Measurements from ENCODE around the gene COL11A2. TPM values are rescaled to one million over a fixed set of nuclear protein-coding genes. Genes with fewer than 3 reads are reported as not detected.
A peak's percentile ranks its signal among the peaks of the same experiment; 100 is the strongest.

The COL11A2 gene
- total and polyA plus RNA-seq, 2 experiments from 2014 or later: 1.6 to 2.7 TPM

DNA sequence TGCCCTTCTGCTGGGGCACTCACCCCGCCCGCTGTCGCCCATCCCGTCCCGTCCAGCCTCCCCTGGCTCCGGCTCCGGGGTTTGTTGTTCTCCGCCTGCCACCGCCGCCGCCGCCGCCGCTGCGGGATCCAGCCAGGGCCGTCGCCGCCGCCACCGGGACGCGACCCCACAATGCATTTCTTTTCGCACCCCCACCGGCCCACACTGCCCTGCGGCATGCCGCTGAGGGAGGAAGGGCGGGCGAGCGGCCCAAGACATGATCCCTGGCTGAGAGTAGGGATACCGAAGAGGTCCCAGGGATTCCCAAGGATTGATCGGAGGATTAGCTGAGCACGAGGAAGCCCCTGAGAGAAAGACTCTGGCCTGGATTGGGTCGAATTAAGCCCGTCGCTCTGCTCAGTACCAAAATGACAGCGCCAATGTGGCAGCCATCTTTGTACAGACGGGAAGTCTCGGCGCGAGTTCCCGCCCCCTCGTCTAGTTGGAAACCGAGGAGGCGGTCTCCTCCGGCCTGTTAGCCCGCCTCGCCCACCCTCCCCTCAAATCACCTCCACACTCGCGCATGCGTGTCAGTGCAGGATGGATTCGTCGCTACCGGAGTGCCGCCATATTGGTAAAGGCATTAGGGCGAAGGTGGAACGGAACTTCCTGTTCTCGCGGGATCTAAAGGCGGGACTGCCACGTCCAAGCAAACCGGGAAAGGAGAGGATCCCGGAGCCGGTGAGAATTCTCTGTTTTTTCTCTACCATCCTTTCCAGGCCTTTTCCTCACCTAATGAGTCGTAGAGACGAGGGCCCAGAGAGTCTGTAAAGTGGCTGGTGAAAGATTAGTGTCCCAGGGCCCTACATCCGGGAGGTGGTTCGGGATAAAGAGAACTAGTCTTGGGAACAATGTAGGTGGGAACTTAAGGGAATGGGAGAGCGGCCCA lies 8.2 kb upstream of the COL11A2 start, which contains the start of the genes RXRB and SLC39A7:
Gene RXRB (minus strand): TSS at position 447 of the 928 bp plus-strand sequence. CDS start 189 bp downstream, at position 258.
Gene SLC39A7 (plus strand): TSS at position 649 of the 928 bp plus-strand sequence. CDS start 379 bp downstream, outside the sequence.
- Mint-ChIP-seq H3K36me3 (ENCODE audit: low read depth) (peaks cover 38% of the 10 kb centered on the region), H3K4me1 (peaks cover 62% of the 10 kb centered on the region), H3K4me3 (peak within 1 kb of the TSS; percentile 100), H3K27me3 (ENCODE audit: insufficient read depth, low read depth, poor library complexity) (peaks cover 22% of the 10 kb centered on the region), H3K27ac (peak within 1 kb of the TSS; percentile 99), H3K9me3 (no peaks in the 10 kb centered on the region; the same call in 1 of the 3 replicates)
- H3K27me3 ChIP-seq (ENCODE audit: insufficient read depth): peaks cover 6% of the 10 kb centered on the region
- DNase-seq (ENCODE audit: low spot score) (peak; percentile 99), ATAC-seq (peak; percentile 41)
- H2AFZ ChIP-seq: peak within 1 kb of the TSS; percentile 98
- peaks cover 23% of the 10 kb centered on the region for H3K4me1 ChIP-seq (ENCODE audit: insufficient read depth)
- H3K9me2 ChIP-seq (ENCODE audit: insufficient read depth): no peaks in the 10 kb centered on the region
- no peak for TF ChIP-seq NANOG (IDR thresholded peaks at IDR 0.05; ENCODE audit: borderline replicate concordance)
- peak; percentile 37; the same call in 1 of the 2 replicates for TF ChIP-seq ZNF114 (CRISPR knock-in tag; IDR thresholded peaks at IDR 0.05)
- TF ChIP-seq, protein P1, sequence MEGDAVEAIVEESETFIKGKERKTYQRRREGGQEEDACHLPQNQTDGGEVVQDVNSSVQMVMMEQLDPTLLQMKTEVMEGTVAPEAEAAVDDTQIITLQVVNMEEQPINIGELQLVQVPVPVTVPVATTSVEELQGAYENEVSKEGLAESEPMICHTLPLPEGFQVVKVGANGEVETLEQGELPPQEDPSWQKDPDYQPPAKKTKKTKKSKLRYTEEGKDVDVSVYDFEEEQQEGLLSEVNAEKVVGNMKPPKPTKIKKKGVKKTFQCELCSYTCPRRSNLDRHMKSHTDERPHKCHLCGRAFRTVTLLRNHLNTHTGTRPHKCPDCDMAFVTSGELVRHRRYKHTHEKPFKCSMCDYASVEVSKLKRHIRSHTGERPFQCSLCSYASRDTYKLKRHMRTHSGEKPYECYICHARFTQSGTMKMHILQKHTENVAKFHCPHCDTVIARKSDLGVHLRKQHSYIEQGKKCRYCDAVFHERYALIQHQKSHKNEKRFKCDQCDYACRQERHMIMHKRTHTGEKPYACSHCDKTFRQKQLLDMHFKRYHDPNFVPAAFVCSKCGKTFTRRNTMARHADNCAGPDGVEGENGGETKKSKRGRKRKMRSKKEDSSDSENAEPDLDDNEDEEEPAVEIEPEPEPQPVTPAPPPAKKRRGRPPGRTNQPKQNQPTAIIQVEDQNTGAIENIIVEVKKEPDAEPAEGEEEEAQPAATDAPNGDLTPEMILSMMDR (conservative IDR thresholded peaks at IDR 0.05; ENCODE audit: low read depth in 2 of 2): no peak
- TF ChIP-seq, protein P2, sequence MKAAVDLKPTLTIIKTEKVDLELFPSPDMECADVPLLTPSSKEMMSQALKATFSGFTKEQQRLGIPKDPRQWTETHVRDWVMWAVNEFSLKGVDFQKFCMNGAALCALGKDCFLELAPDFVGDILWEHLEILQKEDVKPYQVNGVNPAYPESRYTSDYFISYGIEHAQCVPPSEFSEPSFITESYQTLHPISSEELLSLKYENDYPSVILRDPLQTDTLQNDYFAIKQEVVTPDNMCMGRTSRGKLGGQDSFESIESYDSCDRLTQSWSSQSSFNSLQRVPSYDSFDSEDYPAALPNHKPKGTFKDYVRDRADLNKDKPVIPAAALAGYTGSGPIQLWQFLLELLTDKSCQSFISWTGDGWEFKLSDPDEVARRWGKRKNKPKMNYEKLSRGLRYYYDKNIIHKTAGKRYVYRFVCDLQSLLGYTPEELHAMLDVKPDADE (IDR thresholded peaks at IDR 0.05): 0 out of 2 replicates have a peak, but pooled peaks have one; percentile 24
- no peak for TF ChIP-seq STAT1 (IDR thresholded peaks at IDR 0.05; ENCODE audit: unreplicated experiment)
- TF ChIP-seq JUNB (IDR thresholded peaks at IDR 0.05; ENCODE audit: unreplicated experiment): no peak
- TF ChIP-seq POLR2AphosphoS5 (IDR thresholded peaks at IDR 0.05; ENCODE audit: low read depth): peak; percentile 62
- TF ChIP-seq CREB1 (CRISPR knock-in tag; IDR thresholded peaks at IDR 0.05; ENCODE audit: low read depth): no peak; the same call in 1 of the 2 replicates
- TF ChIP-seq, protein P3, sequence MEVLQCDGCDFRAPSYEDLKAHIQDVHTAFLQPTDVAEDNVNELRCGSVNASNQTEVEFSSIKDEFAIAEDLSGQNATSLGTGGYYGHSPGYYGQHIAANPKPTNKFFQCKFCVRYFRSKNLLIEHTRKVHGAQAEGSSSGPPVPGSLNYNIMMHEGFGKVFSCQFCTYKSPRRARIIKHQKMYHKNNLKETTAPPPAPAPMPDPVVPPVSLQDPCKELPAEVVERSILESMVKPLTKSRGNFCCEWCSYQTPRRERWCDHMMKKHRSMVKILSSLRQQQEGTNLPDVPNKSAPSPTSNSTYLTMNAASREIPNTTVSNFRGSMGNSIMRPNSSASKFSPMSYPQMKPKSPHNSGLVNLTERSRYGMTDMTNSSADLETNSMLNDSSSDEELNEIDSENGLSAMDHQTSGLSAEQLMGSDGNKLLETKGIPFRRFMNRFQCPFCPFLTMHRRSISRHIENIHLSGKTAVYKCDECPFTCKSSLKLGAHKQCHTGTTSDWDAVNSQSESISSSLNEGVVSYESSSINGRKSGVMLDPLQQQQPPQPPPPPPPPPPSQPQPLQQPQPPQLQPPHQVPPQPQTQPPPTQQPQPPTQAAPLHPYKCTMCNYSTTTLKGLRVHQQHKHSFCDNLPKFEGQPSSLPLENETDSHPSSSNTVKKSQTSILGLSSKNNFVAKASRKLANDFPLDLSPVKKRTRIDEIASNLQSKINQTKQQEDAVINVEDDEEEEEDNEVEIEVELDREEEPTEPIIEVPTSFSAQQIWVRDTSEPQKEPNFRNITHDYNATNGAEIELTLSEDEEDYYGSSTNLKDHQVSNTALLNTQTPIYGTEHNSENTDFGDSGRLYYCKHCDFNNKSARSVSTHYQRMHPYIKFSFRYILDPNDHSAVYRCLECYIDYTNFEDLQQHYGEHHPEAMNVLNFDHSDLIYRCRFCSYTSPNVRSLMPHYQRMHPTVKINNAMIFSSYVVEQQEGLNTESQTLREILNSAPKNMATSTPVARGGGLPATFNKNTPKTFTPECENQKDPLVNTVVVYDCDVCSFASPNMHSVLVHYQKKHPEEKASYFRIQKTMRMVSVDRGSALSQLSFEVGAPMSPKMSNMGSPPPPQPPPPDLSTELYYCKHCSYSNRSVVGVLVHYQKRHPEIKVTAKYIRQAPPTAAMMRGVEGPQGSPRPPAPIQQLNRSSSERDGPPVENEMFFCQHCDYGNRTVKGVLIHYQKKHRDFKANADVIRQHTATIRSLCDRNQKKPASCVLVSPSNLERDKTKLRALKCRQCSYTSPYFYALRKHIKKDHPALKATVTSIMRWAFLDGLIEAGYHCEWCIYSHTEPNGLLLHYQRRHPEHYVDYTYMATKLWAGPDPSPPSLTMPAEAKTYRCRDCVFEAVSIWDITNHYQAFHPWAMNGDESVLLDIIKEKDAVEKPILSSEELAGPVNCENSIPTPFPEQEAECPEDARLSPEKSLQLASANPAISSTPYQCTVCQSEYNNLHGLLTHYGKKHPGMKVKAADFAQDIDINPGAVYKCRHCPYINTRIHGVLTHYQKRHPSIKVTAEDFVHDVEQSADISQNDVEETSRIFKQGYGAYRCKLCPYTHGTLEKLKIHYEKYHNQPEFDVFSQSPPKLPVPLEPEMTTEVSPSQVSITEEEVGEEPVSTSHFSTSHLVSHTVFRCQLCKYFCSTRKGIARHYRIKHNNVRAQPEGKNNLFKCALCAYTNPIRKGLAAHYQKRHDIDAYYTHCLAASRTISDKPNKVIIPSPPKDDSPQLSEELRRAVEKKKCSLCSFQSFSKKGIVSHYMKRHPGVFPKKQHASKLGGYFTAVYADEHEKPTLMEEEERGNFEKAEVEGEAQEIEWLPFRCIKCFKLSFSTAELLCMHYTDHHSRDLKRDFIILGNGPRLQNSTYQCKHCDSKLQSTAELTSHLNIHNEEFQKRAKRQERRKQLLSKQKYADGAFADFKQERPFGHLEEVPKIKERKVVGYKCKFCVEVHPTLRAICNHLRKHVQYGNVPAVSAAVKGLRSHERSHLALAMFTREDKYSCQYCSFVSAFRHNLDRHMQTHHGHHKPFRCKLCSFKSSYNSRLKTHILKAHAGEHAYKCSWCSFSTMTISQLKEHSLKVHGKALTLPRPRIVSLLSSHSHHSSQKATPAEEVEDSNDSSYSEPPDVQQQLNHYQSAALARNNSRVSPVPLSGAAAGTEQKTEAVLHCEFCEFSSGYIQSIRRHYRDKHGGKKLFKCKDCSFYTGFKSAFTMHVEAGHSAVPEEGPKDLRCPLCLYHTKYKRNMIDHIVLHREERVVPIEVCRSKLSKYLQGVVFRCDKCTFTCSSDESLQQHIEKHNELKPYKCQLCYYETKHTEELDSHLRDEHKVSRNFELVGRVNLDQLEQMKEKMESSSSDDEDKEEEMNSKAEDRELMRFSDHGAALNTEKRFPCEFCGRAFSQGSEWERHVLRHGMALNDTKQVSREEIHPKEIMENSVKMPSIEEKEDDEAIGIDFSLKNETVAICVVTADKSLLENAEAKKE (CRISPR knock-in tag; IDR thresholded peaks at IDR 0.05): no peak
- TF ChIP-seq, protein P4, sequence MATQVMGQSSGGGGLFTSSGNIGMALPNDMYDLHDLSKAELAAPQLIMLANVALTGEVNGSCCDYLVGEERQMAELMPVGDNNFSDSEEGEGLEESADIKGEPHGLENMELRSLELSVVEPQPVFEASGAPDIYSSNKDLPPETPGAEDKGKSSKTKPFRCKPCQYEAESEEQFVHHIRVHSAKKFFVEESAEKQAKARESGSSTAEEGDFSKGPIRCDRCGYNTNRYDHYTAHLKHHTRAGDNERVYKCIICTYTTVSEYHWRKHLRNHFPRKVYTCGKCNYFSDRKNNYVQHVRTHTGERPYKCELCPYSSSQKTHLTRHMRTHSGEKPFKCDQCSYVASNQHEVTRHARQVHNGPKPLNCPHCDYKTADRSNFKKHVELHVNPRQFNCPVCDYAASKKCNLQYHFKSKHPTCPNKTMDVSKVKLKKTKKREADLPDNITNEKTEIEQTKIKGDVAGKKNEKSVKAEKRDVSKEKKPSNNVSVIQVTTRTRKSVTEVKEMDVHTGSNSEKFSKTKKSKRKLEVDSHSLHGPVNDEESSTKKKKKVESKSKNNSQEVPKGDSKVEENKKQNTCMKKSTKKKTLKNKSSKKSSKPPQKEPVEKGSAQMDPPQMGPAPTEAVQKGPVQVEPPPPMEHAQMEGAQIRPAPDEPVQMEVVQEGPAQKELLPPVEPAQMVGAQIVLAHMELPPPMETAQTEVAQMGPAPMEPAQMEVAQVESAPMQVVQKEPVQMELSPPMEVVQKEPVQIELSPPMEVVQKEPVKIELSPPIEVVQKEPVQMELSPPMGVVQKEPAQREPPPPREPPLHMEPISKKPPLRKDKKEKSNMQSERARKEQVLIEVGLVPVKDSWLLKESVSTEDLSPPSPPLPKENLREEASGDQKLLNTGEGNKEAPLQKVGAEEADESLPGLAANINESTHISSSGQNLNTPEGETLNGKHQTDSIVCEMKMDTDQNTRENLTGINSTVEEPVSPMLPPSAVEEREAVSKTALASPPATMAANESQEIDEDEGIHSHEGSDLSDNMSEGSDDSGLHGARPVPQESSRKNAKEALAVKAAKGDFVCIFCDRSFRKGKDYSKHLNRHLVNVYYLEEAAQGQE (IDR thresholded peaks at IDR 0.05; ENCODE audit: unreplicated experiment): peak; percentile 14
- TF ChIP-seq EZH2 (IDR thresholded peaks at IDR 0.05; ENCODE audit: low read depth, unreplicated experiment): no peak
- no peak for TF ChIP-seq EZH2phosphoT487 (IDR thresholded peaks at IDR 0.05; ENCODE audit: unreplicated experiment)
- no peak for TF ChIP-seq ZNF331 (CRISPR knock-in tag; IDR thresholded peaks at IDR 0.05; ENCODE audit: low read depth)
- peak within 1 kb of the TSS; percentile 93 for H3K4me3 ChIP-seq
- H3F3A ChIP-seq (replicated peaks; ENCODE audit: low read depth): peaks cover 37% of the 10 kb centered on the region
- H3K4me2 ChIP-seq: peak within 1 kb of the TSS; percentile 98
- peaks cover 22% of the 10 kb centered on the region for H4K20me1 ChIP-seq (replicated peaks; ENCODE audit: insufficient read depth)
- H3K36me3 ChIP-seq (ENCODE audit: insufficient read depth): peaks cover 11% of the 10 kb centered on the region; the same call in 1 of the 2 replicates
- H3K27ac ChIP-seq (ENCODE audit: low read depth): peak within 1 kb of the TSS; percentile 95
- H3K79me2 ChIP-seq (replicated peaks; ENCODE audit: insufficient read depth): peaks cover 23% of the 10 kb centered on the region

All from GM23338 (cell line).